Germinal center (tissue), 1 donor: Measurements from ENCODE around the gene NOLC1.

ENCODE experiments used
- DNase-seq: peaks from one replicate; pipeline ENCODE4 v3.0.0; 2012; ENCODE audit warnings: mixed read lengths, low spot score

Gene NOLC1

DNA sequence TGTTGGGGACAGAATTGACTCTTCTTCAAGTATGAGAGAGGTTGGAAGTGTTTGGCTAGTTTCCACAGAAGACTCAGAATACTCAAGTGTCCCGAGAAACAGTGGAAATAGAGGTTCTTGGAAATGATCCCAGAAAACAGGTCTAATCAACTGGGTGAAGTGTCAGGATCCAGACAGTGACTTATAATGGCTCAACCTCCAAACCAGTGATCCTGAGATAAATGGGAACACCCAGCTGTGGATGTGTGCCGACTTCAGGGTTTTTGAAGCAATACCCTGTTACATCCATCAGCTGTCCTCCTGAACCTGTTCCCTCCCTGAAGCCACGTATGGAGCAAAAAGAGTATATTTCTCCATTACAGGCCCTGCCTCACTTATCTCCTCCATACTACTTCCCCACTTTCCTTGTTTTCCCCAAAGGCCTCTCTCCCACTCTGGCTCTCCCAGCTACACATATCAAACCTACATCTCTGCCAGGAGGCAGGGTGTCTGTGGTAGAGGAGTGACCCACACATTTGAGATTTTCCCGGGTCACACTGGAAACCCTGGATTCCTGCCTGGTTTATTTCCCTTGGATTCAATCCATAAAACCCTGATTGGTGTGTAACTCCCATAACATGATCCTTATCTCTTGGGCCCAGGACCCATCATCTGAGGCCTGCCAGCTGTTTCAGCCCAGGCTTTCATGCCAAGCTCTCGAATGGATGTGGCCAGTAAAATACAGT lies 56.3 kb downstream of the NOLC1 start:
- no peak for DNase-seq

DNA sequence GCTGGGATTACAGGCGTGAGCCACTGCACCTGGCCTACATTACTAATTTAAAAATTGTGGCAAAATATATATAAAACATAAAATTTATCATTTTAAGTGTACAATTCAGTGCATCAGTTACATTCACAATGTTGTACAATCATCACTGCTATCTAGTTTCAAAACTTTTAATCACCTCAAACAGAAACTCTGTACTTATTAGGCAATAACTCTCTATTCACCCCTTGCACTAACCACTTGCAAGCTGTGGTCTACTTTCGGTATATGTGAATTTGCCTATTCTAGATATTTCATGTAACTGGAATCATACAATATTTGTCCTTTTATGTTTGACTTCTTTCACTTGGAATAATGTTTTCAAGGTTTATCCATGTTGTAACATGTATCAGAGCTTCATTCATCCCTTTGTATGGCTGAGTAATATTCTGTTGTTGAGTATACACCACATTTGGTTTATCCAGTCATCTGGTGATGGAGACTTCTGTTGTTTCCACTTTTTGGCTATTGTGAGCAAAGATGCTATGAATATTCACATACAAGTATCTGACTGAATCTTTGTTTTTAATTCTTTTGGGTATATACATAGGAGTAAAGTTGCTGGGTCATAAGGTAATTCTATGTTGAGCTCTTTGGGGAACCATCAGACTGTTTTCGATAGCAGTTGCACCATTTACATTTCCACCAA lies 59.6 kb downstream of the NOLC1 start:
- no peak for DNase-seq
